Left ventricle myocardium superior (tissue), 1 donor: ENCODE measurements around the gene ZDHHC5. TPM values are rescaled to one million over a fixed set of nuclear protein-coding genes. Genes with fewer than 3 reads are reported as not detected.
"Not testable (repeated sequence)": the region's sequence is repeated elsewhere in the genome, so short reads cannot be mapped to it uniquely, and the experiment has no call there.

Experiments
- ATAC-seq: fragments of 200-7000 bp; cut with Tn5 transposase; one replicate; pipeline ENCODE4 v1.9.1; 2020; ENCODE audit warnings: mild to moderate bottlenecking, moderate library complexity
- DNase-seq: peaks from one replicate; pipeline ENCODE4 v3.0.0-alpha.2; 2020
- intact Hi-C: fragments of 100-400 bp; cut with micrococcal nuclease; formaldehyde crosslinking; loops from one replicate; pipeline ENCODE4 v1.11.0; 2022
- total RNA-seq: library from RNA; stranded (reverse); fragmentation: NEBNext Ultra II Directional; extraction: Animal tissue kit (Norgen Biotek cat#: 25700); gene quantifications from one replicate; pipeline ENCODE4 v1.2.1, GENCODE V29; 2021
- donor health status: DM: no; HTN: yes; CAD: no; lungs with severe emphysema.

The ZDHHC5 gene
- total RNA-seq, 1 donor from 2014 or later: 47.8 TPM

- intact Hi-C loops: no loop called here
- DNase-seq: peak; percentile 100
- peak; percentile 99 for ATAC-seq
Observed at GRCh38 chr11:57657194-57658022, 10.5 kb upstream of the ZDHHC5 start, which contains the start of gene CLP1. CLP1 (plus strand) TSS chr11:57657762; CDS start chr11:57659477, 1,715 bp downstream.

GRCh38 chr11:57658023-57658361 is 9.9 kb upstream of the ZDHHC5 start:
- ATAC-seq: no peak
- intact Hi-C loops: no loop called here
- no peak for DNase-seq

- DNase-seq (no peak), ATAC-seq (no peak)
- intact Hi-C loops: no loop called here
Observed at GRCh38 chr11:57659669-57660068, 8.2 kb upstream of the ZDHHC5 start.

- intact Hi-C loops: no loop called here
- no peak for DNase-seq
- no peak for ATAC-seq
Observed at GRCh38 chr11:57662893-57663292, 5.0 kb upstream of the ZDHHC5 start.

GRCh38 chr11:57663975-57664374 is 3.9 kb upstream of the ZDHHC5 start:
- intact Hi-C loops: no loop called here
- DNase-seq (no peak), ATAC-seq (no peak)

- DNase-seq (peak; percentile 97), ATAC-seq (peak; percentile 87)
- intact Hi-C loops: no loop called here
Observed at GRCh38 chr11:57667117-57667735, 688 bp upstream of the ZDHHC5 start.

GRCh38 chr11:57668434-57668782 is 494 bp downstream of the ZDHHC5 start:
- DNase-seq: no peak
- ATAC-seq: peak; percentile 6
- intact Hi-C loops: loop anchor here (2.0 kb wide), 2 partner anchors 44 to 74 kb away; partner anchors contain the start of genes MED19 and TMX2

- intact Hi-C loops: no loop called here
- DNase-seq (no peak), ATAC-seq (no peak)
Observed at GRCh38 chr11:57674251-57674650, 6.3 kb downstream of the ZDHHC5 start.

- ATAC-seq: no peak
- no peak for DNase-seq
- intact Hi-C loops: no loop called here
Observed at GRCh38 chr11:57675176-57675941, 7.4 kb downstream of the ZDHHC5 start.

- intact Hi-C loops: no loop called here
- no peak for ATAC-seq
- no peak for DNase-seq
Observed at GRCh38 chr11:57679396-57679795, 11.5 kb downstream of the ZDHHC5 start.

- no peak for ATAC-seq
- no peak for DNase-seq
- intact Hi-C loops: no loop called here
Observed at GRCh38 chr11:57680552-57680874, 12.6 kb downstream of the ZDHHC5 start.

GRCh38 chr11:57681168-57681567 is 13.3 kb downstream of the ZDHHC5 start:
- intact Hi-C loops: no loop called here
- DNase-seq (no peak), ATAC-seq (no peak)

GRCh38 chr11:57690474-57690873 is 22.6 kb downstream of the ZDHHC5 start:
- ATAC-seq, DNase-seq, intact Hi-C loops: not testable (repeated sequence)

GRCh38 chr11:57698843-57699365 is 31.0 kb downstream of the ZDHHC5 start:
- no peak for DNase-seq
- intact Hi-C loops: no loop called here
- ATAC-seq: peak; percentile 29

- no peak for DNase-seq
- intact Hi-C loops: no loop called here
- no peak for ATAC-seq
Observed at GRCh38 chr11:57699813-57700212, 31.9 kb downstream of the ZDHHC5 start.

- no peak for DNase-seq
- ATAC-seq: no peak
- intact Hi-C loops: no loop called here
Observed at GRCh38 chr11:57700425-57700824, 32.5 kb downstream of the ZDHHC5 start.

- intact Hi-C loops: no loop called here
- ATAC-seq (no peak), DNase-seq (no peak)
Observed at GRCh38 chr11:57703341-57703740, 35.4 kb downstream of the ZDHHC5 start.

GRCh38 chr11:57704932-57705331 is 37.0 kb downstream of the ZDHHC5 start:
- intact Hi-C loops: no loop called here
- no peak for DNase-seq

GRCh38 chr11:57705432-57705831 is 37.5 kb downstream of the ZDHHC5 start:
- intact Hi-C loops, DNase-seq, ATAC-seq: not testable (repeated sequence)

More at GRCh38 chr11:57704932-57705331, 37.0 kb downstream of the ZDHHC5 start:
- ATAC-seq: no peak

- no peak for DNase-seq
- no peak for ATAC-seq
- intact Hi-C loops: no loop called here
Observed at GRCh38 chr11:57709802-57710367, 42.0 kb downstream of the ZDHHC5 start.
